H9 (cell line): ENCODE data around the gene CYREN. TPM values are rescaled to one million over a fixed set of nuclear protein-coding genes. Genes with fewer than 3 reads are reported as not detected.

Experiments used
- DNase-seq: peaks from one replicate; pipeline ENCODE4 v3.0.0-alpha.2; 2017
- H2AFZ ChIP-seq: one replicate; pipeline ENCODE4 v1.6.1; 2013; ENCODE audit warnings: mild to moderate bottlenecking, low read length, control low read depth, moderate library complexity
- H2AK5ac ChIP-seq: 2 replicates; pipeline ENCODE4 v1.6.1; 2013; ENCODE audit warnings: low read length, control low read depth, mixed read lengths; ENCODE audit not compliant: insufficient read length
- H2BK120ac ChIP-seq: one replicate; pipeline ENCODE4 v1.6.1; 2013; ENCODE audit warnings: low read depth, mild to moderate bottlenecking, low read length, control low read depth, inconsistent platforms; ENCODE audit not compliant: poor library complexity, severe bottlenecking
- H2BK12ac ChIP-seq: 2 replicates; pipeline ENCODE4 v1.6.1; 2013; ENCODE audit warnings: low read length, control low read depth, mixed read lengths, low read depth; ENCODE audit not compliant: insufficient read length
- H2BK15ac ChIP-seq: 2 replicates; pipeline ENCODE4 v1.6.1; 2013; ENCODE audit warnings: low read depth, low read length, control low read depth
- H2BK20ac ChIP-seq: one replicate; pipeline ENCODE4 v1.6.1; 2013; ENCODE audit warnings: low read depth, mild to moderate bottlenecking, low read length, control low read depth, inconsistent platforms; ENCODE audit not compliant: poor library complexity, severe bottlenecking
- H2BK5ac ChIP-seq: 2 replicates; pipeline ENCODE4 v1.6.1; 2013; ENCODE audit warnings: low read length, control low read depth, mixed read lengths; ENCODE audit not compliant: insufficient read length
- H3K14ac ChIP-seq: 2 replicates; pipeline ENCODE4 v1.6.1; 2013; ENCODE audit warnings: low read length, control low read depth; ENCODE audit not compliant: insufficient read depth
- H3K18ac ChIP-seq: 2 replicates; pipeline ENCODE4 v1.6.1; 2013; ENCODE audit warnings: low read depth, mild to moderate bottlenecking, mixed read lengths, low read length, control low read depth; ENCODE audit not compliant: insufficient read length
- H3K23ac ChIP-seq: 2 replicates; pipeline ENCODE4 v1.6.1; 2013; ENCODE audit warnings: low read length, control low read depth, mixed read lengths, low read depth; ENCODE audit not compliant: insufficient read length
- H3K23me2 ChIP-seq: 2 replicates; pipeline ENCODE4 v1.6.1; 2013; ENCODE audit warnings: low read depth, mild to moderate bottlenecking, mixed read lengths, low read length, control low read depth; ENCODE audit not compliant: insufficient read length, poor library complexity, severe bottlenecking
- H3K27ac ChIP-seq: 2 replicates; pipeline ENCODE4 v1.5.1; 2013; ENCODE audit warnings: low read length, control low read depth, mixed read lengths, low read depth; ENCODE audit not compliant: insufficient read length
- H3K27me3 ChIP-seq: 2 replicates; pipeline ENCODE4 v1.6.1; 2013; ENCODE audit warnings: low read length, control low read depth, inconsistent platforms; ENCODE audit not compliant: insufficient read depth
- H3K4ac ChIP-seq: 2 replicates; pipeline ENCODE4 v1.6.1; 2013; ENCODE audit warnings: low read depth, mild to moderate bottlenecking, control low read depth, inconsistent platforms, low read length, moderate library complexity
- H3K4me1 ChIP-seq: 2 replicates; pipeline ENCODE4 v1.6.1; 2013; ENCODE audit warnings: low read length, control low read depth, inconsistent platforms; ENCODE audit not compliant: insufficient read depth
- H3K4me2 ChIP-seq: 2 replicates; pipeline ENCODE4 v1.6.1; 2013; ENCODE audit warnings: low read length, control low read depth, mixed read lengths; ENCODE audit not compliant: insufficient read length, insufficient read depth
- H3K56ac ChIP-seq: 2 replicates; pipeline ENCODE4 v1.6.1; 2013; ENCODE audit warnings: low read depth, mild to moderate bottlenecking, mixed read lengths, low read length, control low read depth; ENCODE audit not compliant: insufficient read length
- H3K79me1 ChIP-seq: 2 replicates; pipeline ENCODE4 v1.6.1; 2013; ENCODE audit warnings: low read depth, mild to moderate bottlenecking, moderate library complexity, low read length, control low read depth, inconsistent platforms; ENCODE audit not compliant: insufficient read depth, poor library complexity, severe bottlenecking
- H3K79me2 ChIP-seq: 2 replicates; pipeline ENCODE4 v1.6.1; 2013; ENCODE audit warnings: low read length, control low read depth, inconsistent platforms; ENCODE audit not compliant: insufficient read depth
- H3K9ac ChIP-seq: 2 replicates; pipeline ENCODE4 v1.6.1; 2013; ENCODE audit warnings: low read length, control low read depth, mixed read lengths; ENCODE audit not compliant: insufficient read length; ENCODE audit errors: extremely low read depth
- H3K9me3 ChIP-seq: one replicate; pipeline ENCODE4 v1.6.1; 2013; ENCODE audit warnings: low read depth, low read length, inconsistent platforms; ENCODE audit not compliant: control insufficient read depth
- H3T11ph ChIP-seq: one replicate; pipeline ENCODE4 v1.6.1; 2013; ENCODE audit warnings: mild to moderate bottlenecking, low read length, control low read depth, inconsistent platforms
- H4K20me1 ChIP-seq: one replicate; pipeline ENCODE4 v1.6.1; 2013; ENCODE audit not compliant: control insufficient read depth, insufficient read length, insufficient read depth
- H4K5ac ChIP-seq: 2 replicates; pipeline ENCODE4 v1.6.1; 2013; ENCODE audit warnings: low read depth, mild to moderate bottlenecking, mixed read lengths, low read length, control low read depth; ENCODE audit not compliant: insufficient read length
- H4K8ac ChIP-seq: replicated peaks from 2 replicates; pipeline ENCODE4 v1.6.1; 2013; ENCODE audit warnings: low read length, control low read depth, mixed read lengths, low read depth; ENCODE audit not compliant: insufficient read length
- H4K91ac ChIP-seq: 2 replicates; pipeline ENCODE4 v1.6.1; 2013; ENCODE audit warnings: low read depth, mild to moderate bottlenecking, moderate library complexity, mixed read lengths, low read length, control low read depth; ENCODE audit not compliant: insufficient read length
- H3K27ac Mint-ChIP-seq, 3 experiments: 2 replicates in 2 of 3; 3 replicates in 1 of 3; pipeline ENCODE4 v1.8.0; 2020 to 2021; ENCODE audit warnings: mixed read lengths in 3 of 3, mild to moderate bottlenecking in 1 of 3, moderate library complexity in 1 of 3
- H3K27me3 Mint-ChIP-seq: 2 replicates; pipeline ENCODE4 v1.8.0; 2021; ENCODE audit warnings: low read depth, mild to moderate bottlenecking, moderate library complexity, mixed read lengths
- H3K36me3 Mint-ChIP-seq, 3 experiments: 2 replicates in 2 of 3; 3 replicates in 1 of 3; pipeline ENCODE4 v1.8.0; 2020 to 2021; ENCODE audit warnings: low read depth in 3 of 3, mixed read lengths in 3 of 3; ENCODE audit not compliant: insufficient read depth in 1 of 3
- H3K4me1 Mint-ChIP-seq, 2 experiments: 2 replicates each; pipeline ENCODE4 v1.8.0; 2020; ENCODE audit warnings: mixed read lengths in 2 of 2
- H3K4me3 Mint-ChIP-seq, 2 experiments: 2 replicates in 1 of 2; 3 replicates in 1 of 2; pipeline ENCODE4 v1.8.0; 2020 to 2021; ENCODE audit warnings: mild to moderate bottlenecking in 2 of 2, mixed read lengths in 2 of 2, moderate library complexity in 1 of 2
- H3K9me3 Mint-ChIP-seq, 2 experiments: 2 replicates in 1 of 2; 3 replicates in 1 of 2; pipeline ENCODE4 v1.8.0; 2020; ENCODE audit warnings: mild to moderate bottlenecking in 2 of 2, mixed read lengths in 2 of 2, moderate library complexity in 1 of 2
- CTCF ChIP-seq: fragments of 200-600 bp; sonication (generic); conservative IDR thresholded peaks from 3 replicates; pipeline ENCODE4 v1.8.0; 2021; ENCODE audit warnings: antibody characterized with exemption, mild to moderate bottlenecking
- WGBS: extraction: QIAGEN DNeasy Blood & Tissue Kit; methylation state at CpG from one replicate; pipeline ENCODE4 v1.1.7; 2013; ENCODE audit warnings: missing lambda C conversion rate, low lambda C conversion rate, mixed read lengths; ENCODE audit not compliant: insufficient read length; ENCODE audit errors: extremely low coverage; 5-methylcytosine and 5-hydroxymethylcytosine counted together
- total RNA-seq: library from RNA; stranded (reverse); gene quantifications from 2 replicates; pipeline ENCODE4 v1.2.1, GENCODE V29; 2021

The CYREN gene
- total RNA-seq, 1 experiment from 2014 or later = 72.0 TPM

- no CpG with 5 or more reads among the region's 8 CpGs for WGBS
- Histone ChIP-seq H2BK120ac (no peak overlapping the region), H3K23me2 (no peaks in the 10 kb centered on the region), H2AK5ac (no peak overlapping the region), H2BK5ac (no peak overlapping the region), H3K4me1 (peaks cover 5% of the 10 kb centered on the region; the same call in 1 of the 2 replicates), H3T11ph (no peak overlapping the region), H3K56ac (no peak overlapping the region), H2BK15ac (no peak overlapping the region), H3K23ac (no peak overlapping the region), H3K79me2 (no peaks in the 10 kb centered on the region), H3K14ac (no peak overlapping the region), H2AFZ (no peak overlapping the region), H3K9ac (no peak overlapping the region), H3K4ac (no peak overlapping the region), H3K18ac (no peak overlapping the region), H3K4me2 (no peak overlapping the region), H3K27me3 (no peaks in the 10 kb centered on the region), H4K8ac (no peak overlapping the region), H3K27ac (no peak overlapping the region), H3K9me3 (peaks cover 25% of the 10 kb centered on the region), H2BK12ac (no peak overlapping the region), H4K5ac (no peak overlapping the region), H2BK20ac (no peak overlapping the region), H4K20me1 (no peaks in the 10 kb centered on the region), H3K79me1 (no peaks in the 10 kb centered on the region), H4K91ac (no peak overlapping the region)
- Mint-ChIP-seq H3K27ac (no peak overlapping the region), H3K4me1 (peaks cover 12 to 27% of the 10 kb centered on the region in 2 experiments), H3K36me3 (peaks cover 30 to 60% (median 44%) of the 10 kb centered on the region in 3 experiments), H3K4me3 (no peak overlapping the region), H3K27me3 (no peaks in the 10 kb centered on the region), H3K9me3 (peaks cover 34 to 37% of the 10 kb centered on the region in 2 experiments)
- no peak for TF ChIP-seq CTCF
- no peak for DNase-seq
Observed at GRCh38 chr7:135179321-135179925, 8.9 kb upstream of the CYREN start.
